SK-N-SH treated with all-trans-retinoic acid at 6 μM for 48 hours (cell line): ENCODE results near the gene ATP2C1.

Source experiments
- PATZ1 ChIP-seq: fragments of 250-450 bp; sonication (Bioruptor Pico); IDR thresholded peaks from 2 replicates; pipeline ENCODE4 v1.8.0; 2020; ENCODE audit warnings: mild to moderate bottlenecking, moderate library complexity, borderline replicate concordance
- ZFP3 ChIP-seq: fragments of 250-450 bp; sonication (Bioruptor Pico); IDR thresholded peaks from 2 replicates; pipeline ENCODE4 v1.5.0; 2020; ENCODE audit warnings: mild to moderate bottlenecking, moderate library complexity
- TF ChIP-seq, protein P1 (sequence below): fragments of 250-450 bp; sonication (Bioruptor Pico); IDR thresholded peaks from 2 replicates; pipeline ENCODE4 v1.5.1; 2020; ENCODE audit warnings: low read depth, mild to moderate bottlenecking, moderate library complexity

DNA sequence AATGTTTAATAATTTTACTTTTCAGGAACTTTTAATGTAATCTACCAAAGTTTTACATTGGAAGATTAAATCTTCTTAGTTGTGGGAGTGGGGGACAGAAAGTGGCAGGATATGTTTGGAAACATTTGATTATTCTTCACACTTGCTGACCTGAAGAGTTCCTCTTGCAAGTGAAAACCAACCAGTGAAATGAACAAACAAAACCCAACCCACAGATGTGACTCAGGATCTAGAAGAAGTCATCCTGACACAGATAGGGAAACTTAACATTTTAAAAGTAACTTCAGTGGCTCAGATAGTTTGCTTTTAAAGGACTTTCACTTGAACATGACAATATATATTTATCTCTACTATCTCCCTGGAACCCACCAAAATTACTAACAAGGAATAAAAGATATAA lies 77.3 kb downstream of the ATP2C1 start:
- no peak for TF ChIP-seq ZFP3 (CRISPR knock-in tag)
- TF ChIP-seq, protein P1, sequence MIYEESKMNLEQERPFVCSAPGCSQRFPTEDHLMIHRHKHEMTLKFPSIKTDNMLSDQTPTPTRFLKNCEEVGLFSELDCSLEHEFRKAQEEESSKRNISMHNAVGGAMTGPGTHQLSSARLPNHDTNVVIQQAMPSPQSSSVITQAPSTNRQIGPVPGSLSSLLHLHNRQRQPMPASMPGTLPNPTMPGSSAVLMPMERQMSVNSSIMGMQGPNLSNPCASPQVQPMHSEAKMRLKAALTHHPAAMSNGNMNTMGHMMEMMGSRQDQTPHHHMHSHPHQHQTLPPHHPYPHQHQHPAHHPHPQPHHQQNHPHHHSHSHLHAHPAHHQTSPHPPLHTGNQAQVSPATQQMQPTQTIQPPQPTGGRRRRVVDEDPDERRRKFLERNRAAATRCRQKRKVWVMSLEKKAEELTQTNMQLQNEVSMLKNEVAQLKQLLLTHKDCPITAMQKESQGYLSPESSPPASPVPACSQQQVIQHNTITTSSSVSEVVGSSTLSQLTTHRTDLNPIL (CRISPR knock-in tag), result no peak
- TF ChIP-seq PATZ1 (CRISPR knock-in tag), result no peak
